Measurements from ENCODE around the gene SLC25A22. TPM values are rescaled to one million over a fixed set of nuclear protein-coding genes. Genes with fewer than 3 reads are reported as not detected.

SLC25A22 gene
- total RNA-seq, 2 experiments from 2014 or later, result 9.1 to 11.1 TPM

DNA sequence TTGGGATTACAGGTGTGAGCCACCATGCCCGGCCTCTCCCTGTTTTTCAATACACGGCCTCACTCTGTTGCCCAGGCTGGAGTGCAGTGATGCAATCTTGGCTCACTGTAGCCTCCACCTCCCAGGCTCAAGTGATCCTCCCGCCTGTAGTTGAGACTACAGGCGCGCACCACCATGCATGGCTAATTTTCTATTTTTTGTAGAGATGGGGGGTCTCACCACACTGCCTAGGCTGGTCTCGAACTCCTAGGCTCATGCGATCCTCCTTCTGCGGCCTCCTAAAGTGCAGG lies 32.3 kb downstream of the SLC25A22 start:
- Mint-ChIP-seq H3K27me3 (no peaks in the 10 kb centered on the region), H3K9me3 (no peaks in the 10 kb centered on the region), H3K27ac (no peak overlapping the region), H3K4me3 (no peak overlapping the region), H3K4me1 (ENCODE audit: low read depth) (no peaks in the 10 kb centered on the region), H3K36me3 (ENCODE audit: low read depth) (peaks cover 35% of the 10 kb centered on the region)
- Histone ChIP-seq H3K27ac (ENCODE audit: low read depth in 1 of 2, low read length in 2 of 2) (no peak overlapping the region), H3K27me3 (ENCODE audit: control insufficient read depth in 1 of 2, insufficient read depth in 2 of 2, low read length in 2 of 2) (no peaks in the 10 kb centered on the region), H3K36me3 (ENCODE audit: insufficient read depth, low read length) (peaks cover 56% of the 10 kb centered on the region), H3K4me1 (ENCODE audit: insufficient read depth, low read length) (peaks cover 4% of the 10 kb centered on the region), H3K9me3 (ENCODE audit: control insufficient read depth in 1 of 2, insufficient read depth in 1 of 2, low read length in 2 of 2) (no peaks in the 10 kb centered on the region), H3K4me3 (ENCODE audit: low read length) (no peak overlapping the region)
- ChIA-PET POLR2A (no interaction called here), CTCF (interaction anchor here (1.0 kb wide), 1 partner anchor 74 kb away, joined by 3 read pairs; no protein-coding TSS in a partner anchor)
- no peak for ATAC-seq (ENCODE audit: poor library complexity)
- TF ChIP-seq, protein P1, sequence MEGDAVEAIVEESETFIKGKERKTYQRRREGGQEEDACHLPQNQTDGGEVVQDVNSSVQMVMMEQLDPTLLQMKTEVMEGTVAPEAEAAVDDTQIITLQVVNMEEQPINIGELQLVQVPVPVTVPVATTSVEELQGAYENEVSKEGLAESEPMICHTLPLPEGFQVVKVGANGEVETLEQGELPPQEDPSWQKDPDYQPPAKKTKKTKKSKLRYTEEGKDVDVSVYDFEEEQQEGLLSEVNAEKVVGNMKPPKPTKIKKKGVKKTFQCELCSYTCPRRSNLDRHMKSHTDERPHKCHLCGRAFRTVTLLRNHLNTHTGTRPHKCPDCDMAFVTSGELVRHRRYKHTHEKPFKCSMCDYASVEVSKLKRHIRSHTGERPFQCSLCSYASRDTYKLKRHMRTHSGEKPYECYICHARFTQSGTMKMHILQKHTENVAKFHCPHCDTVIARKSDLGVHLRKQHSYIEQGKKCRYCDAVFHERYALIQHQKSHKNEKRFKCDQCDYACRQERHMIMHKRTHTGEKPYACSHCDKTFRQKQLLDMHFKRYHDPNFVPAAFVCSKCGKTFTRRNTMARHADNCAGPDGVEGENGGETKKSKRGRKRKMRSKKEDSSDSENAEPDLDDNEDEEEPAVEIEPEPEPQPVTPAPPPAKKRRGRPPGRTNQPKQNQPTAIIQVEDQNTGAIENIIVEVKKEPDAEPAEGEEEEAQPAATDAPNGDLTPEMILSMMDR (IDR thresholded peaks at IDR 0.05), result no peak
- intact Hi-C loops (cut with DNase I, micrococcal nuclease), result loop anchor here (1.0 to 2.0 kb wide), 5 partner anchors 37 to 211 kb away; no protein-coding TSS in a partner anchor
- no peak for DNase-seq

DNA sequence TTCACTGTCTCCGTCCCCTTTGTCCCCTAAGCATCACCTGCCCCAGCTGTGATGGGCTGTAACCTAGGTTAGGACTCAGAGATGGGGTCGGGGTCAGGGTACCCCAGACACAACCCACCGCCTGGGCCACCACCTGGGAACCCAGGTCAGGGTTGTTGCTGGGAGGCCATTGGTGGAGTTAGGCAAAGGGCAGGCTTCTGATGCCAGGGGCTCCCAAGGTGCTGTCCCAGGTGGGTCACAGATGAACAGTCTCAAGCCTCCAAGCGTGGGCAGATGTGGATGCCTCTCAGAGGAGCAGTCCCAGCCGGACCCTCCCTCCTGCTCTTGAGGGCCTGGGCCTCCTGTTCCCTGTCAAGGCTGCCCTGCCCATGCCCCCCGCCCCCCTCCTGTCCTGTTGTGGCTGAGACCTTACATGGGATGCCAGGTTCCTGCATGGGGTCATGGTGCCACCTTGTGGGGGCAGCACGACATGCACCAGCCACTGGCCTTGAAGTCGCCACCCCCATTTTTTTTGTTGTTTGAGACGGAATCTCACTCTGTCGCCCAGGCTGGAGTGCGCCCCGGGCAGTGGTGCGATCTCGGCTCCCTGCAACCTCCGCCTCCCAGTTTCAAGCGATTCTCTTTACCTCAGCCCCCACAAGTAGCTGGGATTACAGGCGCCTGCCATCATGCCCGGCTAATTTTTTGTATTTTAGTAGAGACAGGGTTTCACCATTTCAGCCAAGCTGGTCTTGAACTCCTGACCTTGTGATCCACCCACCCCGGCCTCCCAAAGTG lies 32.9 kb downstream of the SLC25A22 start:
- Mint-ChIP-seq H3K27me3 (no peaks in the 10 kb centered on the region), H3K36me3 (ENCODE audit: low read depth) (peaks cover 36% of the 10 kb centered on the region), H3K9me3 (no peaks in the 10 kb centered on the region), H3K4me1 (ENCODE audit: low read depth) (no peaks in the 10 kb centered on the region), H3K27ac (no peak overlapping the region), H3K4me3 (no peak overlapping the region)
- CTCF ChIA-PET, result interaction anchor here (1.0 kb wide), 1 partner anchor 75 kb away, joined by 3 read pairs; no protein-coding TSS in a partner anchor
- intact Hi-C loops (cut with DNase I, micrococcal nuclease), result loop anchor here (1.0 to 2.0 kb wide), 5 partner anchors 36 to 210 kb away; no protein-coding TSS in a partner anchor
- POLR2A ChIA-PET, result no interaction called here
- peak; percentile 55 to 83 (median 66) for DNase-seq
- no peak overlapping the region for H3K27ac ChIP-seq (ENCODE audit: low read depth in 1 of 2, low read length in 2 of 2)
- H3K9me3 ChIP-seq (ENCODE audit: control insufficient read depth in 1 of 2, insufficient read depth in 1 of 2, low read length in 2 of 2), result no peaks in the 10 kb centered on the region
- H3K4me3 ChIP-seq (ENCODE audit: low read length), result no peak overlapping the region
- peaks cover 55% of the 10 kb centered on the region for H3K36me3 ChIP-seq (ENCODE audit: insufficient read depth, low read length)
- TF ChIP-seq, protein P1 (IDR thresholded peaks at IDR 0.05), result peak; percentile 66
- H3K27me3 ChIP-seq (ENCODE audit: control insufficient read depth in 1 of 2, insufficient read depth in 2 of 2, low read length in 2 of 2), result no peaks in the 10 kb centered on the region
- peaks cover 4% of the 10 kb centered on the region for H3K4me1 ChIP-seq (ENCODE audit: insufficient read depth, low read length)
- ATAC-seq (ENCODE audit: poor library complexity), result peak; percentile 95

DNA sequence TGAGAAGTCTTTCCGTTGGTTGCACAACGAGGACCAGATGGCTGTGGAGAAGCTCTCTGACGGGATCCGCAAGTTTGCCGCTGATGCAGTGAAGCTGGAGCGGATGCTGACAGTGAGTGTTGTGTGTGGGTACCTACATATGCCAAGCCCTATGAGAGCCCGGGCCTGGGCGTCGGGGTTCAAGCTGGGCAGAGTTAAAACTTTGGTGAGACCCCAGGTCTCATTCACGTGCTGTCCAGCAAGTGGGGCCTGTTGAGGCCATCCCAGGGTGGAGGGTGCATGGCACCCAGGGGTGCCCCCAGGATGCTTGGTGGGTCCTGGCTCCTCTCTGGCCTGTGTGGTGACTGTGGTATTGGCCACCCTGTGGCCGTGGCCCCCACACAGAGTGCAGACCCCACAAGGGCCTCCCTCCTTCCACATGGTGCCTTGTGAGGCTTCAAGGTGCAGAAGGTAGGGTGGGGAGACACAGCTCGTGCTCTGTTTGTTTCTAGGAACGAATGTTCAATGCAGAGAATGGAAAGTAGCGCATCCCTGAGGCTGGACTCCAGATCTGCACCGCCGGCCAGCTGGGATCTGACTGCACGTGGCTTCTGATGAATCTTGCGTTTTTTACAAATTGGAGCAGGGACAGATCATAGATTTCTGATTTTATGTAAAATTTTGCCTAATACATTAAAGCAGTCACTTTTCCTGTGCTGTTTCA lies 33.6 kb downstream of the SLC25A22 start:
- Mint-ChIP-seq H3K36me3 (ENCODE audit: low read depth) (peaks cover 44% of the 10 kb centered on the region), H3K27ac (no peak overlapping the region), H3K4me3 (no peak overlapping the region), H3K9me3 (no peaks in the 10 kb centered on the region), H3K4me1 (ENCODE audit: low read depth) (no peaks in the 10 kb centered on the region), H3K27me3 (no peaks in the 10 kb centered on the region)
- no peak overlapping the region for H3K27ac ChIP-seq (ENCODE audit: low read depth in 1 of 2, low read length in 2 of 2)
- intact Hi-C loops (cut with DNase I, micrococcal nuclease), result loop anchor here (1.0 to 2.0 kb wide), 5 partner anchors 36 to 210 kb away; no protein-coding TSS in a partner anchor
- H3K4me3 ChIP-seq (ENCODE audit: low read length), result no peak overlapping the region
- no peaks in the 10 kb centered on the region for H3K27me3 ChIP-seq (ENCODE audit: control insufficient read depth in 1 of 2, insufficient read depth in 2 of 2, low read length in 2 of 2)
- ATAC-seq (ENCODE audit: poor library complexity), result no peak
- ChIA-PET CTCF (no interaction called here), POLR2A (no interaction called here)
- no peaks in the 10 kb centered on the region for H3K9me3 ChIP-seq (ENCODE audit: control insufficient read depth in 1 of 2, insufficient read depth in 1 of 2, low read length in 2 of 2)
- H3K36me3 ChIP-seq (ENCODE audit: insufficient read depth, low read length), result peaks cover 57% of the 10 kb centered on the region
- no peak for DNase-seq
- peaks cover 4% of the 10 kb centered on the region for H3K4me1 ChIP-seq (ENCODE audit: insufficient read depth, low read length)
- TF ChIP-seq, protein P1 (IDR thresholded peaks at IDR 0.05), result no peak
